ENCODE measurements around the gene CRYBA1. TPM values are rescaled to one million over a fixed set of nuclear protein-coding genes. Genes with fewer than 3 reads are reported as not detected.
"Not testable (repeated sequence)": the region's sequence is repeated elsewhere in the genome, so short reads cannot be mapped to it uniquely, and the experiment has no call there.

Gene CRYBA1
- total RNA-seq, 1 experiment from 2014 or later, result not detected

DNA sequence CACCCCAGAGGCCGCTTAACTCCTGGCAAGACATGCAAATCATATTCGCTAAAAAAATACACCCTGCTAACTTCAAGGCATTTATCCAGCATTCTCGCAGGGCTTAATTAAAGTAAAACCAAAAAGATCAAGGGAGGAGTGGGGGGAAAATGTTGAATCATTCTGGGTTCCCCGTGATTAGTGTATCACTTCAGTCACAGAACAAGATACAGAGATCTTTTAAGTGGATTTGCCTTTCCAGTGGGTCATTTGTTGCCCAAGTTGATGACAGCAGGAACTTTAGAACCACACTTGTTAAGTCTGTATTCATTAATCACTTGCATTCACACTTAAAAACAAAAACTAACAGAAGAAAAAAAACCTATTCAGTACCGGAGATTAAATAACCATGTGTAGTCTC is 17.3 kb downstream of the CRYBA1 start:
- Mint-ChIP-seq H3K4me3 (ENCODE audit: low read depth, unreplicated experiment) (no peak overlapping the region), H3K4me1 (ENCODE audit: low read depth, unreplicated experiment) (no peaks in the 10 kb centered on the region), H3K9me3 (ENCODE audit: low read depth, unreplicated experiment) (no peaks in the 10 kb centered on the region), H3K36me3 (ENCODE audit: insufficient read depth, unreplicated experiment) (peaks cover 85% of the 10 kb centered on the region), H3K27me3 (ENCODE audit: unreplicated experiment) (no peaks in the 10 kb centered on the region), H3K27ac (ENCODE audit: unreplicated experiment) (no peak overlapping the region)
- TF ChIP-seq, protein P1, sequence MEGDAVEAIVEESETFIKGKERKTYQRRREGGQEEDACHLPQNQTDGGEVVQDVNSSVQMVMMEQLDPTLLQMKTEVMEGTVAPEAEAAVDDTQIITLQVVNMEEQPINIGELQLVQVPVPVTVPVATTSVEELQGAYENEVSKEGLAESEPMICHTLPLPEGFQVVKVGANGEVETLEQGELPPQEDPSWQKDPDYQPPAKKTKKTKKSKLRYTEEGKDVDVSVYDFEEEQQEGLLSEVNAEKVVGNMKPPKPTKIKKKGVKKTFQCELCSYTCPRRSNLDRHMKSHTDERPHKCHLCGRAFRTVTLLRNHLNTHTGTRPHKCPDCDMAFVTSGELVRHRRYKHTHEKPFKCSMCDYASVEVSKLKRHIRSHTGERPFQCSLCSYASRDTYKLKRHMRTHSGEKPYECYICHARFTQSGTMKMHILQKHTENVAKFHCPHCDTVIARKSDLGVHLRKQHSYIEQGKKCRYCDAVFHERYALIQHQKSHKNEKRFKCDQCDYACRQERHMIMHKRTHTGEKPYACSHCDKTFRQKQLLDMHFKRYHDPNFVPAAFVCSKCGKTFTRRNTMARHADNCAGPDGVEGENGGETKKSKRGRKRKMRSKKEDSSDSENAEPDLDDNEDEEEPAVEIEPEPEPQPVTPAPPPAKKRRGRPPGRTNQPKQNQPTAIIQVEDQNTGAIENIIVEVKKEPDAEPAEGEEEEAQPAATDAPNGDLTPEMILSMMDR (IDR thresholded peaks at IDR 0.05; ENCODE audit: unreplicated experiment), result no peak
- BruUV-seq (replicated peaks), result no TSS peak
- intact Hi-C loops (cut with micrococcal nuclease; ENCODE audit: unreplicated experiment), result no loop called here
- CTCF ChIA-PET, result no interaction called here
- no peak for DNase-seq

DNA sequence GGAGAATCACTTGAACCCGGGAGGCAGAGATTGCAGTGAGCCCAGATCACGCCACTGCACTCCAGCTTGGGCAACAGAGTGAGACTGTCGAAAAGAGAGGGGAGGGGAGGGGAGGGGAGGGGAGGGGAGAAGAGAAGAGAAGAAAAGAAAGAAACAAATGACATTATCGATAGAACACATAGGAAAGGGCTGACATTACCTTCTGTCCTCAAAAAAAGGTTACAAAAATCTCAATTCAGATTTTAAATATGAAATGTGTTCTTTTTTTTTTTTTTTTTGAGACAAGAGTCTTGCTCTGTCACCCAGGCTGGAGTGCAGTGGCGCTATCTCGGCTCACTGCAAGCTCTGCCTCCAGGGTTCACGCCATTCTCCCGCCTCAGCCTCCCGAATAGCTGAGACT is 25.3 kb downstream of the CRYBA1 start:
- H3K27me3 Mint-ChIP-seq (ENCODE audit: unreplicated experiment); H3K9me3 Mint-ChIP-seq (ENCODE audit: low read depth, unreplicated experiment); BruUV-seq (replicated peaks); intact Hi-C loops (cut with micrococcal nuclease; ENCODE audit: unreplicated experiment); DNase-seq; H3K27ac Mint-ChIP-seq (ENCODE audit: unreplicated experiment); H3K4me3 Mint-ChIP-seq (ENCODE audit: low read depth, unreplicated experiment): not testable (repeated sequence)
- peaks cover 17% of the 10 kb centered on the region for H3K4me1 Mint-ChIP-seq (ENCODE audit: low read depth, unreplicated experiment)
- H3K36me3 Mint-ChIP-seq (ENCODE audit: insufficient read depth, unreplicated experiment), result peaks cover 89% of the 10 kb centered on the region
- CTCF ChIA-PET, result interaction anchor here (0.6 kb wide), 1 partner anchor 35 kb away, joined by 3 read pairs; no protein-coding TSS in a partner anchor

DNA sequence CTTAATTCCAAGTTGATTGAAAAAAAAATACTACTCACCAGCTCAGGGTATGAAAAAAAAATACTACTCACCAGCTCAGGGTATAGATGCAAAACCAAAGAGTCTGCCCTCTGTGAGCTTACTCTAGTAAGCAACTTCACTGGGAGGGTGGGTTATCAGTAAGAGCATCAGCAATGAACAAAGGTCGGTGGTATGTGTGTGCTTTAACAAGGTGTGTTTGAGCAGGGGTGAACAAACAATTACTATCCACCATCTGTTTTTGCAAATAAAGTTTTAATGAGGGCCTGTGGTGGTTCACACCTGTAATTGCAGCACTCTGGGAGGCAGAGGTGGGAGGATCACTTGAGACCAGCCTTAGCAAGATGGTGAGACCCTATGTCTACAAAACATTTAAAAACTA is 27.3 kb downstream of the CRYBA1 start:
- no peaks in the 10 kb centered on the region for H3K9me3 Mint-ChIP-seq (ENCODE audit: low read depth, unreplicated experiment)
- intact Hi-C loops (cut with micrococcal nuclease; ENCODE audit: unreplicated experiment), result no loop called here
- no peak overlapping the region for H3K27ac Mint-ChIP-seq (ENCODE audit: unreplicated experiment)
- TF ChIP-seq, protein P1 (IDR thresholded peaks at IDR 0.05; ENCODE audit: unreplicated experiment), result no peak
- CTCF ChIA-PET, result no interaction called here
- BruUV-seq (replicated peaks), result no TSS peak
- no peaks in the 10 kb centered on the region for H3K27me3 Mint-ChIP-seq (ENCODE audit: unreplicated experiment)
- peaks cover 90% of the 10 kb centered on the region for H3K36me3 Mint-ChIP-seq (ENCODE audit: insufficient read depth, unreplicated experiment)
- peaks cover 17% of the 10 kb centered on the region for H3K4me1 Mint-ChIP-seq (ENCODE audit: low read depth, unreplicated experiment)
- no peak overlapping the region for H3K4me3 Mint-ChIP-seq (ENCODE audit: low read depth, unreplicated experiment)
- no peak for DNase-seq

DNA sequence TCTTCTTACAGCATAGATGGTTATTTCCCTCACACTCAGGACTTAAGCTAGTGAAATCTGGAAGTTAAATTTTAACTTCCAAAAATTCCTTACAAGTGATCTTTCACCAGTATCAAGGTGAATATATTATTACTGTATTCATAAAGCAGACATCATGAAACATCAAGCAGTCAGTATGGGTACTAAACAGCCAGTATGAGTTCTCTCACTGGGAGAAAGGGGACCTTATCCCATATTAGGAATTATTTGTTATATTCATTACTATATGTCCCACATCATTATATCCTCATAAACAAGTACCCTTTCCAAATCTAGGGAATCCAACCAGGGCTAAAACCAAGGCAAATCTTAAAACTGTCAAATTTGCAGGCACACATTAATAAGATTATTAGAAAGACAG is 32.0 kb downstream of the CRYBA1 start:
- BruUV-seq (replicated peaks), result no TSS peak
- Mint-ChIP-seq H3K36me3 (ENCODE audit: insufficient read depth, unreplicated experiment) (peaks cover 89% of the 10 kb centered on the region), H3K9me3 (ENCODE audit: low read depth, unreplicated experiment) (no peaks in the 10 kb centered on the region), H3K27ac (ENCODE audit: unreplicated experiment) (no peak overlapping the region), H3K4me1 (ENCODE audit: low read depth, unreplicated experiment) (peaks cover 22% of the 10 kb centered on the region), H3K4me3 (ENCODE audit: low read depth, unreplicated experiment) (no peak overlapping the region), H3K27me3 (ENCODE audit: unreplicated experiment) (no peaks in the 10 kb centered on the region)
- CTCF ChIA-PET, result no interaction called here
- no peak for DNase-seq
- TF ChIP-seq, protein P1 (IDR thresholded peaks at IDR 0.05; ENCODE audit: unreplicated experiment), result no peak
- intact Hi-C loops (cut with micrococcal nuclease; ENCODE audit: unreplicated experiment), result no loop called here

DNA sequence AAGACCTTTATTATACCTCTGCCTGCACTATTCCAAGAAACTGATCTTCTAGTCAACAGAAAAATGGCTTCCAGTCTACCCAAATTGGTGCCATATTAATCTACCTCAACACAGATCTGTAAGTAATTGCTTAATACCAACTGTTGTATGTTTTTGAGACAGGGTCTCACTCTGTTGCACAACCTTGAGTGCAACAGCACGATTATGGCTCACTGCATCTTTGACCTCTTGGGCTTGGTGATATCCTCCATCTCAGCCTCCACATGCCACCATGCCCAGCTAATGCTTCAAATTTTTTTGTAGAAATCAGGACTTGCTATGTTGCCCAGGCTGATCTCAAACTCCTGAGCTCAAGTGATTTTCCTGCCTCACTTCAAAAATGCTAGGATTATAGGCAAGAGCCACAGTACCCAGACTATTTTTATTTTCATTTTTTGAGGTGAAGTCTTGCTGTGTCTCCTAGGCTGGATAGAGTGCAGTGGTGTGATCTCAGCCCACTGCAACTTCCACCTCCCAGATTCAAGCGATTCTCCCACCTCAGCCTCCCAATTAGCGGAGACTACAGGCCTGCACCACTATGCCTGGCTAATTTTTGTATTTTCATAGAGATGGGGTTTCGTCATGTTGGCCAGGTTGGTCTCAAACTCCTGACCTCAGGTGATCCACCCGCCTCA is 32.9 kb downstream of the CRYBA1 start:
- Mint-ChIP-seq H3K9me3 (ENCODE audit: low read depth, unreplicated experiment) (no peaks in the 10 kb centered on the region), H3K36me3 (ENCODE audit: insufficient read depth, unreplicated experiment) (peaks cover 84% of the 10 kb centered on the region), H3K4me3 (ENCODE audit: low read depth, unreplicated experiment) (no peak overlapping the region), H3K27me3 (ENCODE audit: unreplicated experiment) (no peaks in the 10 kb centered on the region), H3K27ac (ENCODE audit: unreplicated experiment) (peak overlapping the region; percentile 69), H3K4me1 (ENCODE audit: low read depth, unreplicated experiment) (peaks cover 23% of the 10 kb centered on the region)
- CTCF ChIA-PET, result no interaction called here
- intact Hi-C loops (cut with micrococcal nuclease; ENCODE audit: unreplicated experiment), result no loop called here
- BruUV-seq (replicated peaks), result no TSS peak
- TF ChIP-seq, protein P1 (IDR thresholded peaks at IDR 0.05; ENCODE audit: unreplicated experiment), result no peak
- no peak for DNase-seq

All from Calu3 (cell line).